LNCaP clone FGC (cell line): ENCODE data around the gene DDO.

Experiments used
- DNase-seq: peaks from one replicate; pipeline ENCODE4 v3.0.0-alpha.2; 2011; ENCODE audit warnings: low read depth
- H3K4me3 ChIP-seq: 2 replicates; pipeline ENCODE4 v1.5.1; 2011; ENCODE audit warnings: mild to moderate bottlenecking, low read depth, low read length, control low read depth
- TF ChIP-seq, protein P1 (sequence below): IDR thresholded peaks from 2 replicates; pipeline ENCODE4 v1.5.1; 2012; ENCODE audit warnings: mild to moderate bottlenecking; ENCODE audit not compliant: control insufficient read depth, insufficient read depth; ENCODE audit errors: extremely low read depth

The DDO gene

DNA sequence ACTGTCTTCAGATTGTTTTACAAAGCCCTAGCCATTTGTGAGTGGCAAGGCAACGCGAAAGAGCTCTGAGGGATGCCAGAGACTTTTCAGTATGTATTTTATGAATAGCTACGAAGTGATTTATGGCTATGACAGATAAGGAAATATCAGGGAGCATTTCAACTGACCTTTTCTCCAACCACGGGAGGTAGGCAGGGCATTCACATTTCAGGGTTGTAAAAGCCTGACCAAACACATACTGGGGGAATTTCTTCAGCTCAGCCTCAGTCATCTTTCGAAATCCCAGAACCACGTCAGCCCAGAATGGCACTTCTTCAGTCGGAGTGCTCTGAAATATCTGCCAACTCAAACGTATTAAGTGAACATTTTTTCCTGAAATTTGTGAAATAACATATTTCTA is 10.8 kb downstream of the DDO start:
- TF ChIP-seq, protein P1, sequence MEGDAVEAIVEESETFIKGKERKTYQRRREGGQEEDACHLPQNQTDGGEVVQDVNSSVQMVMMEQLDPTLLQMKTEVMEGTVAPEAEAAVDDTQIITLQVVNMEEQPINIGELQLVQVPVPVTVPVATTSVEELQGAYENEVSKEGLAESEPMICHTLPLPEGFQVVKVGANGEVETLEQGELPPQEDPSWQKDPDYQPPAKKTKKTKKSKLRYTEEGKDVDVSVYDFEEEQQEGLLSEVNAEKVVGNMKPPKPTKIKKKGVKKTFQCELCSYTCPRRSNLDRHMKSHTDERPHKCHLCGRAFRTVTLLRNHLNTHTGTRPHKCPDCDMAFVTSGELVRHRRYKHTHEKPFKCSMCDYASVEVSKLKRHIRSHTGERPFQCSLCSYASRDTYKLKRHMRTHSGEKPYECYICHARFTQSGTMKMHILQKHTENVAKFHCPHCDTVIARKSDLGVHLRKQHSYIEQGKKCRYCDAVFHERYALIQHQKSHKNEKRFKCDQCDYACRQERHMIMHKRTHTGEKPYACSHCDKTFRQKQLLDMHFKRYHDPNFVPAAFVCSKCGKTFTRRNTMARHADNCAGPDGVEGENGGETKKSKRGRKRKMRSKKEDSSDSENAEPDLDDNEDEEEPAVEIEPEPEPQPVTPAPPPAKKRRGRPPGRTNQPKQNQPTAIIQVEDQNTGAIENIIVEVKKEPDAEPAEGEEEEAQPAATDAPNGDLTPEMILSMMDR, result no peak
- DNase-seq, result no peak
- H3K4me3 ChIP-seq, result no peak overlapping the region

- no peak for DNase-seq
- TF ChIP-seq, protein P1, result no peak
- H3K4me3 ChIP-seq, result no peak overlapping the region
Observed at GRCh38 chr6:110401585-110402176, 13.7 kb downstream of the DDO start.

DNA sequence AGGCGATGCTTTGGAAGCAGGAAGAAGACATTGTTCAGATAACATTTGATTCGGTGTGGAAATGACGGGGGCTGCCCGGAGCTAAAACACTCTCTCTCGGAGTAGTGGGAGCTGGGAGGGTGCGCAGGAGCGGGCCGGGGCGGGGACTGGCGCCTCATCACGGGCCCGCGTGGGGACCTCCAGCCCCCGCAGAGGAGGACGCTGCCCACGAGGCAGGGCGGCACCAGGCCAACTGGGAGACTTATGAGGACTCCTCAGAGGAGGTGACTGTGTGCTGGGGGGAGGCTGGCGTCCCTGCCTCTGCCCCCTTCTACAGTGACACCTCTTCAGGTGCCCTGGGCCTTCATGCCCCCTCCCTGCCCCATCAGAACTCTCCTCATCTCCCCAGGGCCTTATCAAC is 15.2 kb downstream of the DDO start:
- TF ChIP-seq, protein P1, result no peak
- no peak overlapping the region for H3K4me3 ChIP-seq

DNA sequence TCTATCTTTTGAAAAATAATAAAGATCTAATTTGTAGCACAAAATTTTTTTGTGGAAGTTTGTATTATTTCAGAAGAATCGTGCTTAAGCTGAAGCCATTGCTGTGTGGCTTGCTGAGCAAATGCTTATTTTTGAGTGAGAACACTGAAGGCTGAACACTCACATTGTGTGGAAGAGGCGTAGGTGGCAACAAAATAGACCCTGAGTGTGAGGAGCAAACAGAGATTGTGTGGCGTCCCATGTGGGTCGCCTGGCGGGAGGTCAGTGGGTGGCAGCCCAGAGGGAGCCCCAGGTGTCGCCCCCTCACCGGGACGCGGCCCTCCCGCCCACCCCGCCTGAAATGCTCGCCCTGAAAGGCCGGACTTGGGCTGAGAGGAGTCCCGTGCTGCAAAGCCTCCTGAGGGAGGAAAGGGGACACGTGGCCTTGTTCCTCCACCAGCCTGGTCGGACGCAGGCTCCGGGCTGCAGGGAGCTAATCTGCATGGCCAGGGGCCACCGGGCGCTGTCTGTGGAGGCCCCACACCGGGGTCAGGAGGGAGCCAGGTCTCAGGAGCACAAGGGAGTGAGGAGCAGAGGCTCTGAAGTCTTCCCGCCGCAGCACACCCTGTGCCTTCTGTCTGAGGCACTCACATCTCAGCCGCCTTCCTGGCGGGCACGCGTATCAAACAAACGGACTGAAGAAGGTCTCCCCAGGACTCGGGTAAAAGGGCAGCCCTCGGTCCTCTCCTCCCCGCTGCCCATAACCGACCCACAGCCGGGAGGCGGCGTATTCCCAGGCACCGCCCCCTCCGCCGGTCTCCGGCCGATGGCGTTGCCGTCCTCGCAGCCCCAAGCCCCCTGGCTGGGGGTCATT is 15.9 kb downstream of the DDO start:
- H3K4me3 ChIP-seq, result no peak overlapping the region
- TF ChIP-seq, protein P1, result no peak
- no peak for DNase-seq

More for the DNA sequence above, 15.2 kb downstream of the DDO start:
- DNase-seq, result no peak

- DNase-seq, result no peak
- TF ChIP-seq, protein P1, result no peak
- no peak overlapping the region for H3K4me3 ChIP-seq
Observed at GRCh38 chr6:110398778-110399177, 16.6 kb downstream of the DDO start.

DNA sequence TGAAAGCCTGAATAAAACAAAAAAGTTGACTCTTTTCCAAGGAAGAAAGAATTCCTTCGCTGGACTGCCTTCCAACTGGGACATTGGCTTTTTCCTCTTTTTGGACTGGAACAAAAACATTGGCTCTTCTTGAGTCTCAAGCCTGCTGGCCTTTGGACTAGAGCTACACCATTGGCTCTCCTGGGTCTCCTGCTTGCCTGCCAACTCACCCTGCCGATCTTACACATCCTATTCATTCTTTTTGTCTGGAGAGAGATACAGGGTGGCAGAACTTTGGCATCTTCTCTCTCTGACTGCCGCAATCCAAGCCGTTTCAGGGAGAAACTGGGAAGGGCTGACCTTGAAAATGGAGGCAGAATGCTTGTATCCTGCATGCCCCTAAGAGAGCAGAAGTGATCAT is 20.2 kb downstream of the DDO start:
- H3K4me3 ChIP-seq, result no peak overlapping the region
- no peak for DNase-seq
- TF ChIP-seq, protein P1, result no peak

DNA sequence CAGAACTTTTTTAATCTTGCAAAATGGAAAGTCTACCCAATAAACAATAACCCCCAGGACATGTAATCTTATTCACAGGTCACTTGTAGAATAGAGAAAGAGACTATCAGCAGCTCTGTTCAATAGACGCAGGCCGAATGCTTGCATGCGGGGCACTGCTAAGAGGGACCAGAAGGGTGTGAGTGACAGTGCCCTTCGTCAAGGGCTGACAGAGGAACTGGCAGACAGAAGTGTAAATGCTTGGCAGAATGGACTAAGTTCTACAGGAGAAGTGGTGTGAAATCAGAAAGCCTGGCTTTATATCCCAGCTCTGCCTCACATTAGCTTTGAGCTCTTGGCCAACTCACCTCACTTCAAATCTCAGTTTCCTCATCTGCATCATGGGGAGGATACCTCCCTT is 21.0 kb downstream of the DDO start:
- no peak for DNase-seq
- TF ChIP-seq, protein P1, result no peak
- H3K4me3 ChIP-seq, result no peak overlapping the region
